Adipose tissue (tissue), 3 donors: ENCODE data around the gene PLEKHG1. TPM values are rescaled to one million over a fixed set of nuclear protein-coding genes. Genes with fewer than 3 reads are reported as not detected.

Experiments used
- H3K27ac ChIP-seq: one replicate; pipeline ENCODE4 v1.5.1; 2013; ENCODE audit warnings: low read depth, low read length
- WGBS, 3 donors: extraction: QIAGEN DNeasy Blood & Tissue Kit; methylation state at CpG; one replicate each; pipeline ENCODE4 v1.1.7; 2013; 5-methylcytosine and 5-hydroxymethylcytosine counted together
- polyA plus RNA-seq, 3 donors: library from polyadenylated mRNA; stranded (reverse); fragments of 200-250 nt; gene quantifications; one replicate each; pipeline ENCODE4 v1.2.3, GENCODE V29; 2013
- donor health status: healthy with polysubstance abuse.
- donor health status: Bipolar disorder and iron deficiency.
- donor health status: healthy.

PLEKHG1 gene
- polyA plus RNA-seq, result 10 to 100 TPM in 1 of 3 donors, 1 to 10 TPM in 2; 1.3 to 15.1 (median 5.7) TPM

GRCh38 chr6:150599199-150600009, at the start of gene PLEKHG1:
TSS of gene PLEKHG1 (plus strand) at chr6:150599885. CDS start at chr6:150733682, 133,797 bp downstream.
- 10 to 14% (median 10%) methylated on average over 41 to 54 of the region's 54 CpGs for WGBS, 3 donors
- no peak within 1 kb of the TSS for H3K27ac ChIP-seq

GRCh38 chr6:150550244-150550643, 49.4 kb upstream of the PLEKHG1 start:
- no peak overlapping the region for H3K27ac ChIP-seq
- 68 to 95% (median 93%) methylated on average over 5 of the region's 5 CpGs for WGBS, 3 donors

- H3K27ac ChIP-seq, result no peak overlapping the region
- 77 to 82% (median 78%) methylated on average over 5 of the region's 5 CpGs for WGBS, 3 donors
Measured at GRCh38 chr6:150557043-150557599, 42.6 kb upstream of the PLEKHG1 start.

GRCh38 chr6:150560004-150560883, 39.4 kb upstream of the PLEKHG1 start:
- WGBS, 3 donors, result 71 to 89% (median 85%) methylated on average over 6 of the region's 6 CpGs
- no peak overlapping the region for H3K27ac ChIP-seq

- WGBS, 3 donors, result 89 to 93% (median 90%) methylated on average over 6 of the region's 6 CpGs
- no peak overlapping the region for H3K27ac ChIP-seq
Measured at GRCh38 chr6:150560884-150561219, 38.8 kb upstream of the PLEKHG1 start.

- WGBS, 3 donors, result 52 to 94% (median 92%) methylated on average over 2 of the region's 2 CpGs
- no peak overlapping the region for H3K27ac ChIP-seq
Measured at GRCh38 chr6:150565945-150566344, 33.7 kb upstream of the PLEKHG1 start.

GRCh38 chr6:150566486-150566885, 33.2 kb upstream of the PLEKHG1 start:
- H3K27ac ChIP-seq, result no peak overlapping the region

GRCh38 chr6:150567380-150567779, 32.3 kb upstream of the PLEKHG1 start:
- no peak overlapping the region for H3K27ac ChIP-seq
- 46 to 88% (median 81%) methylated on average over 3 of the region's 3 CpGs for WGBS, 3 donors

- WGBS, 3 donors, result 77 to 86% (median 82%) methylated on average over 3 of the region's 3 CpGs
- H3K27ac ChIP-seq, result no peak overlapping the region
Measured at GRCh38 chr6:150567823-150568383, 31.8 kb upstream of the PLEKHG1 start.

- WGBS, 3 donors, result 80 to 94% (median 92%) methylated on average over 3 of the region's 3 CpGs
- no peak overlapping the region for H3K27ac ChIP-seq
Measured at GRCh38 chr6:150568560-150568959, 31.1 kb upstream of the PLEKHG1 start.

- WGBS, 3 donors, result 86 to 96% (median 92%) methylated on average over 2 of the region's 2 CpGs
- no peak overlapping the region for H3K27ac ChIP-seq
Measured at GRCh38 chr6:150569161-150569560, 30.5 kb upstream of the PLEKHG1 start.

GRCh38 chr6:150573041-150573681, 26.5 kb upstream of the PLEKHG1 start:
- WGBS, 3 donors, result 62 to 64% (median 62%) methylated on average over 10 of the region's 10 CpGs
- H3K27ac ChIP-seq, result no peak overlapping the region

- WGBS, 3 donors, result 81 to 92% (median 88%) methylated on average over 6 of the region's 6 CpGs
- H3K27ac ChIP-seq, result no peak overlapping the region
Measured at GRCh38 chr6:150575836-150576235, 23.8 kb upstream of the PLEKHG1 start.

- WGBS, 3 donors, result 72 to 83% (median 74%) methylated on average over 15 of the region's 15 CpGs
- H3K27ac ChIP-seq, result no peak overlapping the region
Measured at GRCh38 chr6:150576651-150577226, 22.9 kb upstream of the PLEKHG1 start.

- no peak overlapping the region for H3K27ac ChIP-seq
- 83 to 90% (median 86%) methylated on average over 4 of the region's 4 CpGs for WGBS, 3 donors
Measured at GRCh38 chr6:150579611-150580010, 20.1 kb upstream of the PLEKHG1 start.

- H3K27ac ChIP-seq, result no peak overlapping the region
- WGBS, 3 donors, result 89 to 93% (median 90%) methylated on average over 2 of the region's 2 CpGs
Measured at GRCh38 chr6:150580489-150580888, 19.2 kb upstream of the PLEKHG1 start.

- no peak overlapping the region for H3K27ac ChIP-seq
- 86 to 91% (median 89%) methylated on average over 5 of the region's 5 CpGs for WGBS, 3 donors
Measured at GRCh38 chr6:150584065-150584464, 15.6 kb upstream of the PLEKHG1 start.

- 88 to 100% (median 100%) methylated on average over 1 of the region's 1 CpG for WGBS, 3 donors
- H3K27ac ChIP-seq, result no peak overlapping the region
Measured at GRCh38 chr6:150584596-150584995, 15.1 kb upstream of the PLEKHG1 start.
